NCI-H146 treated with DMSO at 0.1 percent for 48 hours (cell line): ENCODE results near the gene GPANK1.

ENCODE experiments used
- DNase-seq: peaks from one replicate; lab custom pipeline; 2025; ENCODE audit not compliant: unreplicated experiment; lab: John Stamatoyannopoulos, UW

GPANK1 gene

DNA sequence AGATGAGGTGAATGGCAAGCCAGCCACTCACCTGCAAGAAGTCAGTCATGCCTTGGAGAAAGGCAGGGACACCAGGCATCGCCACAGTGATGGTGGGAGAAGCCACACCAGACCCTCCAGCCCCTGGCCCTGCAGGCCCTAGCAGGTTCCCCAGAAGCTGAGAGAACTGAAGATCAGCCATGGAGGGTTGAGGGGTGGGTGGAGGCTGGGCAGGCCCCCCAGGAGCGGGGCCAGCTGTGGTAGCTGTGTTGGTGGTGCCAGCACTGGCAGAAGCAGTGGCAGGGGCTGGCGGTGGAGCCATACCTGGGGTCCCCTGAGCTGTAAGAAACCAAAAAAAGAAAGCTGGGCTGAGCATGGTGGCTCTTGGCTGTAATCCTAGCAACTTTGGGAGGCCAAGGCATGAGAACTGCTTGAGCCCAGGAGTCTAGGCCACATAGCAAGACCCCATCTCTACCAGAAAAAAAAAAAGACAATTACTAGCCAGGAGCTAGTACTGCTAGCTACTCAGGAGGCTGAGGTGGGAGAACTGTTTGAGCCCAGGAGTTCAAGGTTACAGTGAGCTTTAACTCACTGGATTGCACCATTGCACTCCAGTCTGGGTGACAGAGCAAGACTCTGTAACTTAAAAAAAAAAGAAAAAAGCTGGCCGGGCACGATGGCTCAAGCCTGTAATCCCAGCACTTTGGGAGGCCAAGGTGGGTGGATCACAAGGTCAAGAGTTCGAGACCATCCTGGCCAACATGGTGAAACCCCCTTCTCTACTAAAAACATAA, 21.8 kb downstream of the GPANK1 start:
- DNase-seq = no peak

DNA sequence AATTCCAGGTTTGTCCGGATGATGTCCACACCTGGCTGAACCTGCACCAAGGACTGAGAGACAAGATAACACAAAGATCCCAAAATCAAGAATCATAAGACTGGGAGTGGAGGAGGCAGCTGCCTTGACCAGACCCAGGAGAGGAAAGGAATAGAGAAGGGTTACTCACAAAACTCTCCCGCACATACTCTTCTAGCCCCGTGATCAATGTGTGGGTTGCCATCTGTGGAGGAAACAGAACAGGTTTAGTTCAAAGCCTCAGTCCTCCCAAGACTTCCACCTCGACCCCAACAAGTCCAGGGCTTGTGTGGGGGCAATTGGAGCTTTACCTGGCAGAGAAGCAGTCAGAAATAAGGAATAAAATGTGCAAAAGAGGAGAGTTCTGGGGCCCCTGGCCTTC, 23.4 kb downstream of the GPANK1 start:
- DNase-seq = no peak

DNA sequence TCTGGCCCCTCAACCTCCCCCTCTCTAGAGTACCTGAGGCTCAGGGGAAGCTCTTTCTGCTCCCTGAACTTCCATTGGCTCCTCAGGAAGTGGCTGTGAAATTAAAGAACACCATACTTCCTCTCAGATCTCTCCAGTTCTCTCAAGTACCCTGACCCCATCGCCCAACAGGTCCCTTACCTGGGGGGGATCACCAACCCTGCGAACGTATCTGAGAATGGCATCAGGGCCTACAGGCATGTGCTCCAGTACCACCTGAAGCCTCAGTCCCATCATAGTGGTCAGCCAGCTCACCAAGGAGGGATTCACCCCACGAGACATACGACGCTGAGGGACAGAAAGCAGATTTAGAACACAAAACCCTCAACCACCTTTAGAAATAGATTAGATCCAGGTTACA, 24.2 kb downstream of the GPANK1 start:
- no peak for DNase-seq

GRCh38 chr6:31639449-31639861, 25.3 kb downstream of the GPANK1 start:
- no peak for DNase-seq

GRCh38 chr6:31639043-31639442, 25.8 kb downstream of the GPANK1 start:
- no peak for DNase-seq

GRCh38 chr6:31636698-31637596, 27.9 kb downstream of the GPANK1 start:
- no peak for DNase-seq

- DNase-seq = no peak
Observed at GRCh38 chr6:31634969-31635575, 29.7 kb downstream of the GPANK1 start.

DNA sequence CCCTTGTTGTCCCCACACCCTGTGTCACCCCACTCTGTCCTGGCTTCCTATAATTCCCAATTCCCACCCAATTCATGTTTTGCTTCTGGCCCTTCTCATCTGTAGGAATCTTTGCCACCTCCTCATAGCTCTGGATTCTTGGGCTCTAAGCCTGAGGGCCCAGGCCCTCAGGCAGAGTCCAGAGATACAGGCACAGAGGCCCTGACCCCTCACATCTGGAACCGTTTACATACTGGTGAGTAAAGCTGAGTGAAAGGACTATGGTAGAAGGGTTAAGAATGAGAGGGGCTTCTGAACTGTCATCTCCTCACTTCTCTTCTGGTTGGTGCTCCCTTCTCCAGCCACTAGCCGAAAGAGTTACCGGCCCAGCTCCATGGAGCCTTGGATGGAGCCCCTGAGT, 30.7 kb downstream of the GPANK1 start:
- DNase-seq = no peak

DNA sequence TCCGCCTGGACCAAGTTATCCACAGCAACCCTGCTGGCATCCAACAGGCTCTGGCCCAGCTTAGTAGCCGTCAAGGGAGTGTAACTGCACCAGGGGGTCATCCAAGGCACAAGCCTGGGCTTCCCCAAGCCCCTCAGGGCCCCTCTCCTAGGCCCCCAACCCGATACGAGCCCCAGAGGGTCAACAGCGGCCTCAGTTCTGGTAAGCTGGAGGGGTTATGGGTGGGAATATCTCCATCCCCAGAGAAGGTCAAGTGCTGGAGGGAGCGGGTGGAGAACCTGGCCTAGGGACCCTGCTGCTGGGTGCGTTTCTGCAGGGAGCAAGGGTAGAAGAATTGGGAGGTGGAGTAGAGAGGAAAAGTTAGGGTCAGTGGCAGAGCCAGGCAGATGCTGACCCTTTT, 31.4 kb downstream of the GPANK1 start:
- no peak for DNase-seq

GRCh38 chr6:31632279-31632946, 32.4 kb downstream of the GPANK1 start:
- no peak for DNase-seq

- DNase-seq = no peak
Observed at GRCh38 chr6:31631681-31632278, 33.0 kb downstream of the GPANK1 start.

DNA sequence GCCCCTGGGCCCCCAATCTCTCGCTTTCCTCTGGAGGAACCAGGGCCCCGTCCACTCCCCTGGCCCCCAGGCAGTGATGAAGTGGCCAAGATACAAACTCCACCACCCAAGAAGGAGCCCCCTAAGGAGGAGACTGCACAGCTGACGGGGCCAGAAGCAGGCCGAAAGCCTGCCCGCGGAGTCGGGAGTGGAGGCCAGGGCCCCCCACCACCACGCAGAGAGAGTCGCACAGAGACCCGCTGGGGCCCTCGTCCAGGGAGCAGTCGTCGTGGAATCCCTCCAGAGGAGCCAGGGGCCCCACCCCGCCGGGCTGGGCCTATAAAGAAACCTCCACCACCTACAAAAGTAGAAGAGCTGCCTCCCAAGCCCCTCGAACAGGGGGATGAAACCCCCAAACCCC, 33.6 kb downstream of the GPANK1 start:
- no peak for DNase-seq

- no peak for DNase-seq
Observed at GRCh38 chr6:31630177-31630934, 34.4 kb downstream of the GPANK1 start.

- no peak for DNase-seq
Observed at GRCh38 chr6:31629014-31629413, 35.8 kb downstream of the GPANK1 start.

DNA sequence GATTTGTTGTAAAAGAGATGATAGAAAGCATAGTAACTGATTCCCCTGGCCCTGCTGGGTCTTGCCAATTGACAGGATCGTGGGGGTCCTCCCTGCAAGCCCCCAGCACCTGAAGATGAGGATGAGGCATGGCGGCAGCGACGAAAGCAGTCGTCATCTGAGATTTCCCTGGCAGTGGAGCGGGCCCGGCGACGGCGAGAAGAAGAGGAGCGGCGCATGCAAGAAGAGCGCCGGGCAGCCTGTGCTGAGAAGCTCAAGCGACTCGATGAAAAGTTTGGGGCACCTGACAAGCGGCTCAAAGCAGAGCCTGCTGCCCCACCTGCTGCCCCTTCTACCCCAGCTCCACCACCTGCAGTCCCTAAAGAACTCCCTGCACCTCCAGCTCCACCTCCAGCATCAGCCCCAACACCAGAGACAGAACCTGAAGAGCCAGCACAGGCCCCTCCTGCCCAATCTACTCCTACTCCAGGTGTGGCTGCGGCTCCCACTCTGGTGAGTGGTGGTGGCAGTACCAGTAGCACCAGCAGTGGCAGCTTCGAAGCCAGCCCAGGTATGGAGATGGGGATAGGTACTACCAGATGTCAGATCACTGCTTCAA, 37.0 kb downstream of the GPANK1 start:
- DNase-seq = no peak

GRCh38 chr6:31626952-31627351, 37.8 kb downstream of the GPANK1 start:
- DNase-seq = no peak

DNA sequence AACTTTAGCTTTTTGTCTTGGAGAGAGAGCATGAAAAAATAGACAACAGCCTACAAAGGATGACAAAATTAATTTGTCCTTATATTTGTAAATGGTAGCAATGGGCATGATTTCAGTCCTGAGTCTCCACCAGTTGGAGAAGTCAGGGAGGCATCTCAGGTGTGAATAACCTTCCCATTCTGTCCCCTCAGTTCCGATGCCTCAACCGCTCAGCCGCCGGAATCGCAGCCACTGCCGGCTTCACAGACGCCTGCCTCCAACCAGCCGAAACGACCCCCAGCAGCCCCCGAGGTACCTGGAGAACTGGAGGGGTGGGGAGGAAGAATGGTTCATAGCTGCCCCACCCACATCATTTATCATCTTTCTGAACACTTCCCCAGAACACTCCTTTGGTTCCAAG, 40.7 kb downstream of the GPANK1 start:
- no peak for DNase-seq

- DNase-seq = no peak
Observed at GRCh38 chr6:31622684-31623091, 42.1 kb downstream of the GPANK1 start.

GRCh38 chr6:31621991-31622390, 42.8 kb downstream of the GPANK1 start:
- DNase-seq = no peak
